Panc1 (cell line): Measurements from ENCODE around the gene SYP.

Experiments used
- CTCF ChIP-seq: fragments of 450-650 bp; IDR thresholded peaks from 2 replicates; pipeline ENCODE4 v1.5.1; 2017; ENCODE audit warnings: mild to moderate bottlenecking
- POLR2AphosphoS5 ChIP-seq: IDR thresholded peaks from 2 replicates; pipeline ENCODE4 v1.6.1; 2012; ENCODE audit warnings: mild to moderate bottlenecking, low read depth, low read length, moderate library complexity

- TF ChIP-seq POLR2AphosphoS5 (no peak), CTCF (no peak)
Observed at GRCh38 chrX:49247346-49247745, 47.4 kb upstream of the SYP start.
